GM19324 (cell line): ENCODE measurements around the gene MSRB1.
A peak's percentile ranks its signal among the peaks of the same experiment; 100 is the strongest.
"Not testable (repeated sequence)": the region's sequence is repeated elsewhere in the genome, so short reads cannot be mapped to it uniquely, and the experiment has no call there.

Experiments
- ATAC-seq: cut with Tn5 transposase; IDR thresholded peaks from one replicate; pipeline ENCODE4 v1.9.1; 2021; ENCODE audit warnings: mild to moderate bottlenecking, moderate library complexity; ENCODE audit not compliant: unreplicated experiment, low FRiP score

MSRB1 gene

DNA sequence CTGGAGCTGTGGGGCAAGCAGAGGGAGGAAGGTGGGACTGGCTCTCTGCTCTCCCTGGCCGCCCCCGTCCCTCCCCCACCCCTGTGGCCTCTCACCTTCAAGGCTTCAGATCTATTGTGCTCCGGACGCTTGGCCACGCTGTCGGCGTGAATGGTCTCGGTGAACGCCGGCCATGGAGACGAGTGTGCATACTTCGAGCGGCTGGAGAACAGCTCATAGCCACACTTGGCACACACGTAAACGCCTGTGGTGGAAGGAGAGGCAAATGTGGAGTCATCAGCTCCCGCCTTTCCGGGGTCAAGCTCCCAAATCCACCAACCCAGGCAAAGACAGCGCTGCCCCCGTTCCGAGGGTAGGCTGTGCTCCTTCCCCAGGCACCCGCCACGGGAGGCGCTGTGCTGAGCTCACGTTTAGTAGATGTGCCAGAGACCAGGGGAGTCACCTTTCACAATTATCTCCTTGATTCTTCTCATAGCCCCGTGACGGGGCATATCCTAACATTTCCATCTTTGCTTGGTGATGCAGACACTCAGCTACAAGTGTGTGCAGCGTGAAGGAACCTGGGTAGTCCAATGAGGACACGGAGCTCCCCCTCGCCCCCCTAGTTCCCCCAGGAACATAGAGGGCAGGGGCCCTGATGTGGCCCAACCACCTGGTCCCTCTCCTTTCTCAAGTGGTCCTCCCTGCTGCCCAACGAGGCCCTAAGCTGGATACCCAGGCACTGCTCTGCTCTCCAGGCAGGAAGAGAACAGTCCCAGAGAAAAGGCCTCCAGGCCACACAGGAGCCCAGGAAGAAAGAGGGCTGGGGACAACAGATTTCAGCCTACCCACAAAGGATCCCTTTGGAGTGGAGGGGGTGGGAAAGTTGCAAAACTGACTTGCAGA is 1.6 kb downstream of the MSRB1 start:
- ATAC-seq: no peak

- ATAC-seq: no peak
These were observed 2.5 kb downstream of the MSRB1 start for GRCh38 chr16:1940273-1941161.

DNA sequence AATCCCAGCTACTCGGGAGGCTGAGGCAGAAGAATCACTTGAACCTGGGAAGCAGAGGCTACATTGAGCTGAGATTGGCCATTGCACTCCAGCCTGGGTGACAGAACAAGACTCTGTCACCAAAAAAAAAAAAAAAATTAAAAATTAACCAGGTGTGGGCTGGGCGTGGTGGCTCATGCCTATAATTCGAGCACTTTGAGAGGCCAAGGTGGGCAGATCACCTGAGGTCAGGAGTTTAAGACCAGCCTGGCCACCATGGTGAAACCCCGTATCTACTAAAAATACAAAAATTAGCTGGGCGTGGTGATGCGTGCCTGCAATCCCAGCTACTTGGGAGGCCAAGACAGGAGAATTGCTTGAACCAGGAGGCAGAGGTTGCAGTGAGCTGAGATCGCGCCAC is 3.2 kb downstream of the MSRB1 start:
- ATAC-seq: not testable (repeated sequence)

- ATAC-seq: no peak
These were observed 4.1 kb downstream of the MSRB1 start for GRCh38 chr16:1938910-1939309.

DNA sequence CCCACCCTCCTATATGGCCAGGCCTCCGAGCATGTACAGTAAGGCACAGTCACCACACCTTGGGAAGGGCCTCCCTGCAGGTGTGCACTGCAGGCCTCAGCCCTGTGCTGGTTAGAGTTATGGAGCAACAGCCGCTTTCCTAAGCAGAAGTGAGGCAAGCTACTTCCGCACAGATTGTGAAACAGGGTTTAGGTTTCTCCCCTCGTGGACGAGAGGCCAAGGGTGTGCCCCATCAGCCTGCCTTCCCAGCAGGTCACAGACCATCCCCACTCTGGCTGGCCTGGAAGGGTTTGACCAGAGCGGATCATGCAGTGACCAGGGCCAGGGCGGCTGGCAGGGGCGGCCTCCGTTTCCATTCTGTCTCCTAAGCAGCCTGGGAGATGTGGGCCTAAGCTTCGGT is 4.7 kb downstream of the MSRB1 start:
- ATAC-seq: no peak

DNA sequence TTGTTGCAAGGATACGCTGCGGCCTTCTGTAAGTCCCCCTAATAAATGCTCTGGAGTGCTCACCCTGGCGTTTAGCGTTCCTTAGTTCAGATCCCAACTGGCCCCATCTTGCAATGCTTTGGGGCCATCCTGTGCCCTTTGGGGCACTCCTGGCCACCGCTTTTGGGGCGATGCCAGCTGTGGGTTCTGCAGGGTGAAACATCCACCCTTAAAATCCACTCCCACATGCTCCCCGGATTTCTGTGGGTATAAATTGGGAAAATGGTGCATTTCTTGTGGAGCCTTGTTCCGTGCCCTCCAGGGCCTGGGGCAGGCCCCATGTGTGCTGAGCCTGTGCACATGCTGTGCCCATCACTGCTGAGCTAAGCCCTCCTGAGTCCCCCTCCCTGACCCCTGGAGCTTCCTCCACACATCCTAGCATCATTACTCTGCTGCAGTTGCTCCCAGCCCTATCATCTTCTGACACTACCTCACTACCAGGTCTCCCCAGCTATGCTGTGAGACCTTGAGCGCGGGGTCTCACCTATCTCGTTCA is 6.0 kb downstream of the MSRB1 start:
- no peak for ATAC-seq

- no peak for ATAC-seq
These were observed 9.8 kb downstream of the MSRB1 start for GRCh38 chr16:1933097-1933661.

DNA sequence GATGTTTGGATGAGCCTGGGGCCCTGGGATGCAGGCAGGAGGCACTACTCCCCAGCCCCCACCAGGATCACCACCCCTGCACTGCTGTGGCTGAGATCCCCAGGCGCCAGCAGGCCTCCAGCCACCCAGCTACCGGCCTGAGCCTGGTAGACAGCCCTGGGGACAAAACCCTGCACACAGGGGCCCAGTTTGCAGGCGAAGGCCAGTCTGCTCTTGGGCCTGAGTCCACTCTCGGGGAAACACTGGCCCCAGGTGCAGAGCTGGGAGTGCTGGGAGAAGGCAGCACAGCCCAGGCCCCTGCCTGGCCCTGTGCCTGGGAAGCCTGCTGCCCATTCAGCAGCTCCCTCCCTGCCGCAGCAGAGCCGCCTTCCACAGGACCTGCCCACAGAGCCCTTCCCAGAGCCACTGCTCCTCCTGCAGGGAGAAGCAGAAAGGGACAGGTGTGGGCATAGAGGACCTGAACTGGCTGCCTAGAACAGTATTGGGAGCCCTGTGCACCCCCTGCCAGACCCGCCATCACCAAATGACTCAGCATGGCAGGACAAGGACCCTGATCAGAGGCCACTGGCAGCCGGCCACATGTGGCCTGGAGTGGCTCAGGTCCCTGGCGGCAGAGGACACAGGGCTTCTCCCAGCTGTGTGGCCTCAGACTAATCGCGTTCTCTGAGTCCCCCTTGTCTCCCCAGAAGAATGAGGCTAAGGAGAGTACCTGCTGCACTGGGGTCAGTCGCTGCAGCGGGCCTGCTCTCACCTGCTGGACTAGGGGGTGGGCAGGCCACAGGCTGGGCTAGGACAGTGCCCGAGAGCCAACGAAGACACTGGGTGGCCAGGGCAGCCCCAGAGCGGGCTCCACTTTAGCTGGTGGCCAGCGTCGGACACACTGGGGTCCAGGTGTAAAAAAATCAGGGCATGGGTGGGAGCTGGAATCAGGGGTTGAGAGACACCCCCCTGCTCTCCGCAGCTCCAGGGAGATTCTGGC is 10.7 kb downstream of the MSRB1 start:
- ATAC-seq: no peak

DNA sequence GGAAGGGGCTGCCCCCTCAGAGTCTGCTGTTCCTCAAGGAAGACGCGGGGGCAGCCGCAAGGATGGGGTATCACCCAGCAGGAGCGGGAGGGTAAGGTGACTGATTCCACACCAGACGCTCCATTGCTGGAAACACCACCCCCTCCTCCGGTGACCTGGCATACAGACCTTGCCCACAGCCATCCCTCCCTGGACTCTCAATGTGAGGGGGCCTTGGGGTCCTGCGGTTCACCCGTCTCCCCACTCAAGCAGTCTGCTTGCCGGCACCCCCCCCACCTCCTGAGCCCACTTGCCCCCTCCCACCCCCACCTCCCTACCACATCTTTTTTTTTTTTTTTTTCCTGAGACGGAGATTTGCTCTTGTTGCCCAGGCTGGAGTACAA is 12.7 kb downstream of the MSRB1 start:
- ATAC-seq: no peak

- peak; percentile 90 for ATAC-seq
These were observed 13.2 kb downstream of the MSRB1 start for GRCh38 chr16:1929578-1930337.

DNA sequence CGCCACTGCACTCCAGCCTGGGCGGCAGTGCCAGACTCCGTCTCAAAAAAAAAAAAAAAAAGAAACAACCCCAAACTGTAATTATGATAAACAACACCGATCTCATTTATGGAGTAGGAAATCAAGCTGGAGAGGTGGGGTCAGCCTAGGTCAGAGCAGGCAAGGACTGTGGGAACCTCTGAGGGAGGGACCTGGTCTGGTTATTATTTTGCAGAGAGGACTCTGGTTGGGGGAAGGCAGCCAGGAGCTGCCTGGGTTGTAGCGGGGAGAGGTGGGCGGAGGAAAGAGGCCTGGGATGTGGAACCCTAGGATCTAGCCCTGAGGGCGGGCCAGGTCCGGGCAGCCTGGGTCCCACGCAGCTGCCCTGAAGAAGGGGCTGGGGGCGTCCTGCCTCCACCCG is 13.9 kb downstream of the MSRB1 start:
- ATAC-seq: no peak

DNA sequence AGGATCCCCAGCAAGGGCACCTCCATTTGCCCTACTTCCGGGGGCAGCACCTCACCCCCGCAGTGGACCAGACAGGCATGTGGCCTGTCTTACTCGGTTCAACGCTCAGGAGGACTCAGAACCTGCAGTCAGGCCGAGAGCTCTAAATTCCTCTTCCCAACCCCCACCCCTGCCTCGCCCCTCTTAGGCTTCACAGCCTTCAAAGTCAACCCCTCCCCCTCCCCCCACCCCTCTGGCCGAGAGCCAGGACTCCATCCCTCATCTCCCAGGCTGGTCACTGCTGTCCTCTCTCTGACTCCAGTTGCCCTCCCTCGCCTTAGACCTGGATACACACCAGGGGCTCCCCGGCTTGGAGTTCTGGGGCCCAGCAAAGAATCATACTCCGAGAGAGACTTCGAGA is 16.7 kb downstream of the MSRB1 start:
- ATAC-seq: no peak

- no peak for ATAC-seq
These were observed 18.9 kb downstream of the MSRB1 start for GRCh38 chr16:1924095-1924494.

GRCh38 chr16:1923299-1924034 is 19.5 kb downstream of the MSRB1 start:
- no peak for ATAC-seq

- ATAC-seq: no peak
These were observed 20.6 kb downstream of the MSRB1 start for GRCh38 chr16:1922357-1922756.

DNA sequence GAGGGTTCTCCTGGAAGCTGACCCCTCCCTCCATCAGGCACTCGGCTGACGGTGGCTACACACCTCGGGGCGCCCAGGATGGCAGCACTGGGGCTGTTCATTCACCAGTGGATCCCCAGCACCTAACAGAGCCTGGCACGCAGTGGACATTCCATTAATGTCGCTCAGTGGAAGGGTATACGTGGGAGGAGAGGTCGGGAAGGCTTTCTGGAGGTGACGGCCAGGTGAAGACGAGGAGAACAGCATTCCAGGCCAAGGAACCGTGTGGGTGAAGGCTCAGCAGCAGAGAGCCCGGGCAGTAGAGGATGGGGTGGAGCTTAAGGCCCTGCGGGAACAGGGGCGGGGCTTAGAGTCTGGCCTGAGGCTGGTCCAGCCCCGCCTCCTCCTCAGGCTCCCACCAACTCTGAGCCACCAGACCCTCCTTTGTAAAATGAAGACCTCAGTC is 22.2 kb downstream of the MSRB1 start:
- no peak for ATAC-seq

DNA sequence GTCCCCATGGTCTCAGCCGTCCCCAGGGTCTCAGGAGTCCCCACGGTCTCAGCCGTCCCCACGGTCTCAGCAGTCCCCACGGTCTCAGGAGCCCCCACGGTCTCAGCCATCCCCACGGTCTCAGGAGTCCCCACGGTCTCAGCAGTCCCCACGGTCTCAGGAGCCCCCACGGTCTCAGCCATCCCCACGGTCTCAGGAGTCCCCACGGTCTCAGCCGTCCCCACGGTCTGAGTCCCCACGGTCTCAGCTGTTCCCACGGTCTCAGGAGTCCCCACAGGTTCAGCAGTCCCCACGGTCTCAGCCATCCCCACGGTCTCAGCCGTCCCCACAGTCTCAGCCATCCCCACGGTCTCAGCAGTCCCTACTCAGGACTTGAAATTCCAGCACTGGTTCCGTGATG is 22.9 kb downstream of the MSRB1 start:
- ATAC-seq: not testable (repeated sequence)

DNA sequence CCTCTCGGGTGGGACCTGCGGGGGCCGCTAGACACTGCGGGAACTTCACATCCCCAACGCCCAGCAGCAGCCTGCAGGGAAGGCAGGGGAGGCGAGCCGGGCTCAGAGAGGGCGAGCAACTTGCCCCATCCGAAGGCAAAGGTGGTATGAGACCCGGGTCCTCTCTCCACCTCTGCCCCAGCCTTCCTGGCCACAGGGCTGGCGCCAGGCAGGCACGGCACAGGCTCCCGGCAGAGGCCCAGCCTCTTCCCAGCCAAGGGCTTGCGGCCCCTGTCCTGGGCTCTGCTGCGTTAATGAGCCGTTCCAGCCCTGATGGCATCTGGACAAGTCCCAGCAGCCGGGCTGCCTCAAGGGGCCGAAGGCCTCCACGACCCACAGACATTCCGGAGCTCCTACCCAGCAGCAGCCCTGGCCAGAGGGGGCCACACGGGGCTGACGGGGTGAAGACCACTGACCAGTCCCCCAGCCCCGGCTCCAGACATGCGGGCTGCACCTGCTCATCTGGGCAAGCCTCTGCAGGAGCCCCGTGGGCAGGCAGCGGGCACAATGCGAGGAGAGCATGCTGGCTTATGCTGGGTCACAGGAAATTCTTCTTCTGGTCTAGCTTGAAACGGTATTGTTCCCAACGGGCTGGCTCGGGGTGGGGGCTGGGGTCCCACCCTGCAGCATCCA is 23.5 kb downstream of the MSRB1 start:
- no peak for ATAC-seq
